A673 (cell line): ENCODE results near the gene CLDN20.

Source experiments
- CTCF ChIP-seq: fragments of 300-800, 200-600 bp; sonication (generic); conservative IDR thresholded peaks from 2 replicates; pipeline ENCODE4 v1.5.1; 2017; ENCODE audit warnings: low read depth, mild to moderate bottlenecking, antibody characterized with exemption, low read length, moderate library complexity, mixed read lengths
- EZH2 ChIP-seq: fragments of 200-600 bp; sonication (generic); IDR thresholded peaks from 2 replicates; pipeline ENCODE4 v1.6.1; 2017; ENCODE audit warnings: borderline replicate concordance, low read depth, mild to moderate bottlenecking, mixed read lengths, antibody characterized with exemption, low read length; ENCODE audit not compliant: poor library complexity, severe bottlenecking

- TF ChIP-seq CTCF, result no peak
- no peak for TF ChIP-seq EZH2
These were observed 29.6 kb upstream of the CLDN20 start for GRCh38 chr6:155234167-155234566.
